SK-N-SH treated with all-trans-retinoic acid at 6 μM for 48 hours (cell line): ENCODE measurements around the gene MAP3K13.
A peak's percentile ranks its signal among the peaks of the same experiment; 100 is the strongest.

Source experiments
- ATAC-seq: fragments of 200-7000 bp; cut with Tn5 transposase; 3 replicates; pipeline ENCODE4 v1.9.1; 2020; ENCODE audit warnings: mild to moderate bottlenecking, moderate library complexity
- ARNTL ChIP-seq: fragments of 450-650 bp; formaldehyde crosslinking; IDR thresholded peaks from 2 replicates; pipeline ENCODE4 v1.5.0; 2020; ENCODE audit warnings: low read depth, mild to moderate bottlenecking, moderate library complexity, borderline replicate concordance
- BACH2 ChIP-seq: fragments of 250-450 bp; sonication (Bioruptor Pico); IDR thresholded peaks from 2 replicates; pipeline ENCODE4 v1.9.0; 2021; ENCODE audit warnings: mild to moderate bottlenecking, borderline replicate concordance
- CREB5 ChIP-seq: fragments of 250-450 bp; sonication (Bioruptor Pico); IDR thresholded peaks from 2 replicates; pipeline ENCODE4 v1.5.1; 2020; ENCODE audit warnings: low read depth, mild to moderate bottlenecking, moderate library complexity
- CSDC2 ChIP-seq: fragments of 250-450 bp; sonication (Bioruptor Pico); IDR thresholded peaks from 2 replicates; pipeline ENCODE4 v1.5.0; 2020; ENCODE audit warnings: mild to moderate bottlenecking, moderate library complexity
- CSRNP3 ChIP-seq: fragments of 250-450 bp; sonication (Bioruptor Pico); IDR thresholded peaks from 2 replicates; pipeline ENCODE4 v1.5.1; 2021; ENCODE audit warnings: mild to moderate bottlenecking, moderate library complexity
- ESRRG ChIP-seq: fragments of 250-450 bp; sonication (Bioruptor Pico); IDR thresholded peaks from 2 replicates; pipeline ENCODE4 v1.6.1; 2021; ENCODE audit warnings: mild to moderate bottlenecking
- ISL1 ChIP-seq: fragments of 250-450 bp; sonication (Bioruptor Pico); IDR thresholded peaks from 2 replicates; pipeline ENCODE4 v2.1.2; 2022; ENCODE audit warnings: mild to moderate bottlenecking, moderate library complexity
- OSR1 ChIP-seq: fragments of 250-450 bp; sonication (Bioruptor Pico); IDR thresholded peaks from 2 replicates; pipeline ENCODE4 v1.8.0; 2022; ENCODE audit warnings: moderate library complexity, mild to moderate bottlenecking, inconsistent platforms
- POU6F1 ChIP-seq: fragments of 250-450 bp; sonication (Bioruptor Pico); IDR thresholded peaks from 2 replicates; pipeline ENCODE4 v1.8.0; 2021; ENCODE audit warnings: low read depth, mild to moderate bottlenecking, moderate library complexity, borderline replicate concordance
- SNAI2 ChIP-seq: fragments of 250-450 bp; sonication (Bioruptor Pico); IDR thresholded peaks from 2 replicates; pipeline ENCODE4 v1.5.0; 2020; ENCODE audit warnings: mild to moderate bottlenecking, moderate library complexity
- TCF4 ChIP-seq: fragments of 250-450 bp; sonication (Bioruptor Pico); IDR thresholded peaks from 2 replicates; pipeline ENCODE4 v1.8.0; 2021; ENCODE audit warnings: mild to moderate bottlenecking, moderate library complexity, borderline replicate concordance
- TSHZ2 ChIP-seq: fragments of 250-450 bp; sonication (Bioruptor Pico); IDR thresholded peaks from 2 replicates; pipeline ENCODE4 v1.5.0; 2020; ENCODE audit warnings: mild to moderate bottlenecking, moderate library complexity
- ZC3H10 ChIP-seq: fragments of 250-450 bp; sonication (Bioruptor Pico); IDR thresholded peaks from 2 replicates; pipeline ENCODE4 v1.5.1; 2021; ENCODE audit warnings: mild to moderate bottlenecking, moderate library complexity
- ZFP3 ChIP-seq: fragments of 250-450 bp; sonication (Bioruptor Pico); IDR thresholded peaks from 2 replicates; pipeline ENCODE4 v1.5.0; 2020; ENCODE audit warnings: mild to moderate bottlenecking, moderate library complexity
- ZFP30 ChIP-seq: fragments of 450-650 bp; formaldehyde crosslinking; IDR thresholded peaks from 2 replicates; pipeline ENCODE4 v1.5.0; 2022; ENCODE audit warnings: mild to moderate bottlenecking, moderate library complexity
- ZNF70 ChIP-seq: fragments of 450-650 bp; formaldehyde crosslinking; IDR thresholded peaks from 2 replicates; pipeline ENCODE4 v1.5.0; 2020; ENCODE audit warnings: mild to moderate bottlenecking, moderate library complexity

Gene MAP3K13

GRCh38 chr3:185362850-185363661, at the start of gene MAP3K13:
MAP3K13 (plus strand) TSS chr3:185363136; CDS start chr3:185428582, 65,446 bp downstream.
- peak; percentile 100 for ATAC-seq
- TF ChIP-seq ZFP30 (CRISPR knock-in tag) (no peak), ISL1 (CRISPR knock-in tag) (no peak), TCF4 (CRISPR knock-in tag) (peak; percentile 46; the same call in 1 of the 2 replicates)

- ATAC-seq: no peak
- TF ChIP-seq ESRRG (CRISPR knock-in tag): no peak
- TF ChIP-seq SNAI2 (CRISPR knock-in tag): no peak
- no peak for TF ChIP-seq ZNF70 (CRISPR knock-in tag)
Measured at GRCh38 chr3:185313693-185314246, 49.2 kb upstream of the MAP3K13 start.

- no peak for ATAC-seq
- no peak for TF ChIP-seq ZC3H10
- no peak for TF ChIP-seq CREB5
- TF ChIP-seq ARNTL: no peak
Measured at GRCh38 chr3:185316740-185317412, 46.1 kb upstream of the MAP3K13 start.

- TF ChIP-seq TSHZ2 (CRISPR knock-in tag) (no peak), OSR1 (CRISPR knock-in tag) (no peak), ZNF70 (CRISPR knock-in tag) (no peak), ISL1 (CRISPR knock-in tag) (no peak), CREB5 (no peak)
- no peak; the same call in 2 of the 3 replicates for ATAC-seq
Measured at GRCh38 chr3:185317674-185318073, 45.3 kb upstream of the MAP3K13 start.

GRCh38 chr3:185318141-185318540, 44.8 kb upstream of the MAP3K13 start:
- ATAC-seq: peak; percentile 84
- TF ChIP-seq ZFP3 (CRISPR knock-in tag): no peak
- TF ChIP-seq ISL1 (CRISPR knock-in tag): peak; percentile 32; the same call in 1 of the 2 replicates

GRCh38 chr3:185319801-185320200, 43.1 kb upstream of the MAP3K13 start:
- TF ChIP-seq CSDC2 (no peak), POU6F1 (CRISPR knock-in tag) (no peak), TSHZ2 (CRISPR knock-in tag) (no peak), CSRNP3 (CRISPR knock-in tag) (no peak), BACH2 (no peak)
- ATAC-seq: no peak
